SU-DHL-6 (cell line): Measurements from ENCODE around the gene PCDH12.

Experiments used
- EZH2phosphoT487 ChIP-seq: fragments of 200-600 bp; sonication (generic), shearing (Covaris generic); conservative IDR thresholded peaks from 2 replicates; pipeline ENCODE4 v1.6.1; 2018; ENCODE audit warnings: mild to moderate bottlenecking, antibody characterized with exemption, low read length, moderate library complexity, mixed read lengths
- TF ChIP-seq, protein P1 (sequence below): fragments of 200-600 bp; sonication (generic); IDR thresholded peaks from one replicate; pipeline ENCODE4 v1.5.1; 2017; ENCODE audit warnings: antibody characterized with exemption, mild to moderate bottlenecking, low read length, moderate library complexity; ENCODE audit not compliant: insufficient read depth, poor library complexity, severe bottlenecking

DNA sequence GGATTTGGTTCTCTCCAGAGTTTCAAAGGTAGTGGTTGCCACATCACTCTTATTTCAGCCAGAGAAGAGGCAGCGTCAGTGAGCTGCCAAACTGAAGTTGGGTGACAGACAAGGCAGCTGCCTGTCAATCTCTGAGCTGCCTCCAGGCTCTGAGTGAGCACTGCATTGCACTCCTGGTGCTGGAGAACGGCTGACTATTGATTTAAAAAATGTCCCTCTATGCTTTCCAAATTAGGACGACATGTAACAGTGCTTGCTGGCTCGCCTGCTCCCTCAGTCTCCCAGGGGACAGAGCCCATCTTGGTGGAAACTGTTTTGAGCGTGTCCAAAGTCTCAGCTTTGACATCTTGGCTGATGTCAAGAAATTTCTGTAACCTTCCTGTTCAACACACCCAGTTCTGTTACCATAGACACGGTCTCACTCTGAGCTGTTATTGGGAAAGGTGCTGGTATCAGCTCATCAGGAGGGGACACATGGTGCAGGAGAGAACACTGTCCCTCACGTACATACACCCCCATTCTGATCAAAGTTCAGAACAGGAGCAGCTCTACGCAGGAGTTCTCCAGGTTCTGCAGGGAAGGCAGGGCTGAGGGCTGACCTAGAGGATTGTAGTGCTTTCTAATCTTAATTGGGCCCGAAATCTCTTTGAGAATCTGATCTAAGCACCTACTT is 15.7 kb downstream of the PCDH12 start:
- TF ChIP-seq, protein P1, sequence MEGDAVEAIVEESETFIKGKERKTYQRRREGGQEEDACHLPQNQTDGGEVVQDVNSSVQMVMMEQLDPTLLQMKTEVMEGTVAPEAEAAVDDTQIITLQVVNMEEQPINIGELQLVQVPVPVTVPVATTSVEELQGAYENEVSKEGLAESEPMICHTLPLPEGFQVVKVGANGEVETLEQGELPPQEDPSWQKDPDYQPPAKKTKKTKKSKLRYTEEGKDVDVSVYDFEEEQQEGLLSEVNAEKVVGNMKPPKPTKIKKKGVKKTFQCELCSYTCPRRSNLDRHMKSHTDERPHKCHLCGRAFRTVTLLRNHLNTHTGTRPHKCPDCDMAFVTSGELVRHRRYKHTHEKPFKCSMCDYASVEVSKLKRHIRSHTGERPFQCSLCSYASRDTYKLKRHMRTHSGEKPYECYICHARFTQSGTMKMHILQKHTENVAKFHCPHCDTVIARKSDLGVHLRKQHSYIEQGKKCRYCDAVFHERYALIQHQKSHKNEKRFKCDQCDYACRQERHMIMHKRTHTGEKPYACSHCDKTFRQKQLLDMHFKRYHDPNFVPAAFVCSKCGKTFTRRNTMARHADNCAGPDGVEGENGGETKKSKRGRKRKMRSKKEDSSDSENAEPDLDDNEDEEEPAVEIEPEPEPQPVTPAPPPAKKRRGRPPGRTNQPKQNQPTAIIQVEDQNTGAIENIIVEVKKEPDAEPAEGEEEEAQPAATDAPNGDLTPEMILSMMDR, result no peak
- TF ChIP-seq EZH2phosphoT487, result no peak
